CD4-positive, alpha-beta memory T cell (primary cell): ENCODE data around the gene CES1. TPM values are rescaled to one million over a fixed set of nuclear protein-coding genes. Genes with fewer than 3 reads are reported as not detected.
"Not testable (repeated sequence)": the region's sequence is repeated elsewhere in the genome, so short reads cannot be mapped to it uniquely, and the experiment has no call there.

Experiments
- CTCF ChIA-PET: fragments of 350-600 bp; sonication (Branson Sonifier 250); formaldehyde crosslinking; loops from one replicate; lab custom pipeline; 2021; ENCODE audit warnings: inconsistent platforms; ENCODE audit not compliant: partially characterized antibody; lab: Charles Lee
- POLR2A ChIA-PET: fragments of 350-600 bp; sonication (Branson Sonifier 250); formaldehyde crosslinking; loops from one replicate; lab custom pipeline; 2021; ENCODE audit not compliant: partially characterized antibody; lab: Charles Lee
- DNase-seq, 5 donors: peaks; one replicate each; pipeline versions ENCODE4 v3.0.0 to v3.0.0-alpha.2; 2020 to 2022; ENCODE audit warnings: mixed read lengths in 1 of 5
- H3K27ac ChIP-seq: one replicate; pipeline ENCODE4 v1.7.0; 2013; ENCODE audit warnings: low read depth, low read length
- H3K27me3 ChIP-seq: 2 replicates; pipeline ENCODE4 v1.7.0; 2013; ENCODE audit warnings: mild to moderate bottlenecking, low read length, moderate library complexity; ENCODE audit not compliant: insufficient read depth
- H3K36me3 ChIP-seq: 2 replicates; pipeline ENCODE4 v1.7.0; 2013; ENCODE audit warnings: mild to moderate bottlenecking, low read length, moderate library complexity; ENCODE audit not compliant: insufficient read depth
- H3K4me1 ChIP-seq: 2 replicates; pipeline ENCODE4 v1.7.0; 2013; ENCODE audit warnings: mild to moderate bottlenecking, low read length, moderate library complexity; ENCODE audit not compliant: insufficient read depth
- H3K4me3 ChIP-seq, 2 donors: one replicate each; pipeline ENCODE4 v1.7.0; 2013; ENCODE audit warnings: low read length in 2 of 2, mild to moderate bottlenecking in 1 of 2
- H3K9me3 ChIP-seq, 2 donors: one replicate each; pipeline ENCODE4 v1.7.0; 2013; ENCODE audit warnings: low read length in 2 of 2, control low read depth in 1 of 2; ENCODE audit not compliant: control insufficient read depth in 1 of 2
- H3K27ac Mint-ChIP-seq, 7 donors: one replicate each; pipeline ENCODE4 v1.8.0; 2020 to 2021; ENCODE audit warnings: mixed read lengths in 7 of 7, mild to moderate bottlenecking in 6 of 7, inconsistent platforms in 3 of 7, moderate library complexity in 3 of 7
- H3K27me3 Mint-ChIP-seq, 2 donors: one replicate each; pipeline ENCODE4 v1.8.0; 2020 to 2021; ENCODE audit warnings: mixed read lengths in 2 of 2
- H3K36me3 Mint-ChIP-seq, 2 donors: one replicate each; pipeline ENCODE4 v1.8.0; 2020 to 2021; ENCODE audit warnings: mixed read lengths in 2 of 2, inconsistent platforms in 1 of 2, mild to moderate bottlenecking in 1 of 2
- H3K4me1 Mint-ChIP-seq, 4 donors: one replicate each; pipeline ENCODE4 v1.8.0; 2020 to 2021; ENCODE audit warnings: mixed read lengths in 4 of 4, mild to moderate bottlenecking in 1 of 4
- H3K4me3 Mint-ChIP-seq, 8 donors: one replicate each; pipeline ENCODE4 v1.8.0; 2020 to 2021; ENCODE audit warnings: mixed read lengths in 8 of 8, mild to moderate bottlenecking in 7 of 8, moderate library complexity in 6 of 8, inconsistent platforms in 3 of 8
- H3K9me3 Mint-ChIP-seq, 8 donors: one replicate each; pipeline ENCODE4 v1.8.0; 2020 to 2021; ENCODE audit warnings: mixed read lengths in 8 of 8, mild to moderate bottlenecking in 5 of 8, inconsistent platforms in 3 of 8, moderate library complexity in 1 of 8
- intact Hi-C: fragments of 100-400 bp; cut with micrococcal nuclease; formaldehyde crosslinking; loops from one replicate; pipeline ENCODE4 v1.15.1; 2023
- polyA plus RNA-seq, 2 donors: library from polyadenylated mRNA; unstranded; fragments of 300-500 nt; fragmentation: Illumina TruSeq; gene quantifications; one replicate each; pipeline ENCODE4 v1.2.3, GENCODE V29; 2021
- total RNA-seq, 2 experiments: library from RNA; stranded (reverse); gene quantifications; one replicate each; pipeline ENCODE4 v1.2.3, GENCODE V29; 2021

CES1 gene
- total and polyA plus RNA-seq, 4 experiments from 2014 or later, result 0.47 to 2.1 (median 1.1) TPM

DNA sequence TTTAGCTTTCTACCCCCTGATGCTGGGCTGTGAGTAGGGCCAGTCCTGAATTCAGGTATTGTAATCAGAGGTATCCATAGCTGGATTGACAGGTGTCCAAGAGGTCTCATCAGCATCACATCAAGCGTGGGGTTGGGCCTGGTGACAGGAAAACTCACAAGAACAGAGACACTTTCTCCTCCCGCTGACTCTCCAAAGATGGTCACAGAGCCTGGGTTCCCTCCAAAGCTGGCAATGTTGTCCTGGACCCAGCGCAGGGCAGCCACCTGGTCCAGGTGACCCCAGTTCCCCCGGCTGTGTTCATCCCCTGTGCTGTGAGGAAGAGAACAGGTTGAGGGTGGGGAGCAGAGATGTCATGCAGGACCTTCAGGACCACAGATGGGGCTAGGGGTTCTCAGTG lies 11.7 kb downstream of the CES1 start:
- Mint-ChIP-seq H3K9me3 (peaks cover 0 to 2% (median 0%) of the 10 kb centered on the region in 8 donors), H3K4me3 (no peak overlapping the region), H3K27me3 (peaks cover 8 to 26% of the 10 kb centered on the region in 2 donors), H3K4me1 (no peaks in the 10 kb centered on the region), H3K36me3 (no peaks in the 10 kb centered on the region), H3K27ac (no peak overlapping the region)
- H3K27me3 ChIP-seq, result no peaks in the 10 kb centered on the region
- no peak for DNase-seq
- intact Hi-C loops, result no loop called here
- H3K36me3 ChIP-seq, result no peaks in the 10 kb centered on the region
- no peaks in the 10 kb centered on the region for H3K4me1 ChIP-seq
- H3K4me3 ChIP-seq, result no peak overlapping the region
- no peaks in the 10 kb centered on the region for H3K9me3 ChIP-seq
- H3K27ac ChIP-seq, result no peak overlapping the region
- POLR2A ChIA-PET, result no interaction called here
- CTCF ChIA-PET, result no interaction called here

DNA sequence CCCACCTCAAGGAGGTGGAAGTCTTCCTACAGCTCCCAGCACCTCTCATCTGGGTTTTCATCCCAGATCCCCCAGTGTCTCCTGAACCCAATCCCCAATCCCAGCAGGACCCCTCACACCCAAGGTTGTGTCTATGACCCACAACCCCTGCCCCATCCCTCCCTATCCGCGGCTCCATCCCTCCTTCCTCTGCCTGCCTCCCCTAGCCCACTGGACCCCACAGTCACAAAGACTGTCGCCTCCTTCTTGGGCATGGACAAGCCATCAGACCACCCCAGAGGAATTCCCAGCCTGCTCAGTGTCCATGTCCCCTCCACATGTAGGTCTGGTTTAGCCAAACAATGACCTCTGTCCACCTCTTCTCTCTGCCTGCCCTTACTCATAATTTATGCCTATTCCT lies 12.3 kb downstream of the CES1 start:
- Mint-ChIP-seq H3K36me3 (no peaks in the 10 kb centered on the region), H3K9me3 (peaks cover 0 to 2% (median 0%) of the 10 kb centered on the region in 8 donors), H3K4me1 (no peaks in the 10 kb centered on the region), H3K27me3 (peaks cover 11 to 21% of the 10 kb centered on the region in 2 donors), H3K4me3 (no peak overlapping the region), H3K27ac (no peak overlapping the region)
- intact Hi-C loops, result no loop called here
- DNase-seq, result no peak
- no peaks in the 10 kb centered on the region for H3K27me3 ChIP-seq
- H3K4me1 ChIP-seq, result no peaks in the 10 kb centered on the region
- no peaks in the 10 kb centered on the region for H3K36me3 ChIP-seq
- CTCF ChIA-PET, result no interaction called here
- H3K27ac ChIP-seq, result no peak overlapping the region
- POLR2A ChIA-PET, result no interaction called here
- H3K4me3 ChIP-seq, result no peak overlapping the region
- no peaks in the 10 kb centered on the region for H3K9me3 ChIP-seq

DNA sequence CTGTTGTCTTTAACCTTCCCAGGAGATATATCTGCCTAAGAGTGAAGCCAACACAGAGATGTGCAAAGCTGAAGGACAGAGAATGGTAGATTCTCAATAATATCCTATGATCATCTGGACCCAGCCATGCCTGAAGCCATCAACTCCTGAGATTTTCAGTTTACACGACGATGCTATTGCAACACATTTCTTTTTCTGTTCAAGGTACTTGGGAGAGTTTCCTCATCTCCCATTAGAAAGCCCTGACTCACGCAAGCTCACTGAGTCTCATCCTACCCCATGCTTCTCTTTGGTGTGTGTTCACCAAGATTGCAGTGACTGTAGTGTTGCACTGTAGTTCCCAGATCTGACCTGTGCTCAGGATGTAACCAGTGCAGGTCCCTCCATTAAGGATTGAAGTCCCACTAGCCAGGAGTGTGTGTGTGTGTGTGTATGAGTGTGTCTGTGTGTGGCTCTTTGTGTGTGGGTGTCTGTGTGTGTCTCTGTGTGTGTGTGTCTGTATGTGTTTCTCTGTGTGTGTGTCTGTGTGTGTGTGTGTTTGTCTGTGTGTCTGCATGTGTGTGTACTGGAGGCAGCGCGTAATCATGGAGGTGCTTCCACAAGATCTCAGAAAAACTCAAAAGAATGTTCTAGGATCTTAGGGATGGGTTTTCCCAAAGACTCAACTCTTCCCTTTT lies 15.5 kb downstream of the CES1 start:
- no peak overlapping the region for H3K4me3 ChIP-seq
- Mint-ChIP-seq H3K36me3 (no peaks in the 10 kb centered on the region), H3K9me3 (peaks cover 0 to 2% (median 0%) of the 10 kb centered on the region in 8 donors), H3K4me3 (no peak overlapping the region), H3K27ac (peak overlapping the region in 1 of 7 donors; percentile 77), H3K4me1 (no peaks in the 10 kb centered on the region), H3K27me3 (peaks cover 14 to 24% of the 10 kb centered on the region in 2 donors)
- no peak for DNase-seq
- no peaks in the 10 kb centered on the region for H3K27me3 ChIP-seq
- ChIA-PET CTCF (no interaction called here), POLR2A (no interaction called here)
- H3K9me3 ChIP-seq, result no peaks in the 10 kb centered on the region
- no peaks in the 10 kb centered on the region for H3K36me3 ChIP-seq
- intact Hi-C loops, result no loop called here
- no peaks in the 10 kb centered on the region for H3K4me1 ChIP-seq
- no peak overlapping the region for H3K27ac ChIP-seq

DNA sequence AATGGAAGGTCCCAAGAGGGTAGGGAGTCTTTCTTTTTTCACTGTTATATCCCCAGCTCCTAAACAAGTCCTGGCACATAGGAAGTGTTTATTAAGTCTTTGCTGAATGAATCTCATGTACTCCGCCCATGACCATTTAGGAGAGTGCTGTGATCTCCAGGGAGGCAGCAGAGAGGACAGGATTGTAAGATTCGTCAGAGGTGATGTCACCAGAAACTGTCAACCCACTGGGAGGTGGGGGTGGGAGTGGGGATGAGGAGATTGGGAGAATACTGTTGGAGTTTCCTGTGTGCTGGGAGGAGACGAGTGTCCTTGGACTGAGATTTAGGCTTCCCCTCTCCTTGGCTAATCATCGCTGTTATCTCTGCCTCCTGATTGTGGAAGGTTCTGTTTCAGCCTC lies 16.7 kb downstream of the CES1 start:
- H3K9me3 Mint-ChIP-seq, H3K36me3 ChIP-seq, H3K9me3 ChIP-seq, H3K4me1 ChIP-seq, H3K27ac ChIP-seq, H3K4me1 Mint-ChIP-seq, POLR2A ChIA-PET, H3K4me3 Mint-ChIP-seq, H3K27me3 ChIP-seq, DNase-seq, intact Hi-C loops, H3K36me3 Mint-ChIP-seq, H3K4me3 ChIP-seq, CTCF ChIA-PET: not testable (repeated sequence)
- peak overlapping the region in 1 of 7 donors; percentile 4 for H3K27ac Mint-ChIP-seq
- H3K27me3 Mint-ChIP-seq, result peaks cover 19 to 20% of the 10 kb centered on the region in 2 donors

- H3K4me3 Mint-ChIP-seq, result no peak overlapping the region
- no peak for DNase-seq
- no peaks in the 10 kb centered on the region for H3K36me3 Mint-ChIP-seq
- H3K4me1 ChIP-seq, result no peaks in the 10 kb centered on the region
- no peaks in the 10 kb centered on the region for H3K27me3 ChIP-seq
- ChIA-PET CTCF (no interaction called here), POLR2A (no interaction called here)
- no peak overlapping the region for H3K27ac Mint-ChIP-seq
- H3K36me3 ChIP-seq, result no peaks in the 10 kb centered on the region
- H3K9me3 ChIP-seq, result no peaks in the 10 kb centered on the region
- intact Hi-C loops, result no loop called here
- H3K27me3 Mint-ChIP-seq, result peaks cover 19 to 20% of the 10 kb centered on the region in 2 donors
- no peaks in the 10 kb centered on the region for H3K4me1 Mint-ChIP-seq
- H3K9me3 Mint-ChIP-seq, result peaks cover 0 to 2% (median 0%) of the 10 kb centered on the region in 8 donors
- H3K4me3 ChIP-seq, result no peak overlapping the region
- no peak overlapping the region for H3K27ac ChIP-seq
Observed at GRCh38 chr16:55815320-55815719, 17.6 kb downstream of the CES1 start.

DNA sequence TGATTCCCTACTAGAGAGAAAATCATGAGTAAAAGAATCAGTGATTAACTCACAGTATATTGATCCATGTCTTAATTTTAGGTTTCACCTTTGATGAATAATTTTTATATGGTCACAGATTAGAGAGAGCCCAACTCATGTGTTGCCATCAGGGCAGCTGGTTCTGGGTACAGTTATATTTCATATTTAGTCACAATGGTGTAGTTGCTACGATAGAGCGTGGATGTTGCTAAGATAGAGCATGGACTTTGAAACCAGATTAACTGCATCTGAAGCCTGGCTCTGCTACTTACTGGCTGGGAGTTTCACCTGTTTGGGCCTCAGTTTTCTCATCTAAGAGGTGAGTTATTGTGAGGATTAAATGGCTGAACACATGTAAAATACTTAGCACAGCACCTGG lies 18.7 kb downstream of the CES1 start:
- H3K27me3 ChIP-seq, H3K4me3 Mint-ChIP-seq, H3K36me3 ChIP-seq, POLR2A ChIA-PET, H3K27ac Mint-ChIP-seq, H3K27ac ChIP-seq, H3K36me3 Mint-ChIP-seq, intact Hi-C loops, H3K4me1 Mint-ChIP-seq, H3K9me3 ChIP-seq, DNase-seq, CTCF ChIA-PET, H3K9me3 Mint-ChIP-seq, H3K4me1 ChIP-seq, H3K4me3 ChIP-seq: not testable (repeated sequence)
- H3K27me3 Mint-ChIP-seq, result peaks cover 15 to 20% of the 10 kb centered on the region in 2 donors

- intact Hi-C loops, H3K27ac ChIP-seq, H3K36me3 Mint-ChIP-seq, H3K27me3 ChIP-seq, H3K4me3 ChIP-seq, H3K4me1 Mint-ChIP-seq, H3K36me3 ChIP-seq, H3K27ac Mint-ChIP-seq, POLR2A ChIA-PET, DNase-seq, H3K4me3 Mint-ChIP-seq, H3K9me3 ChIP-seq, H3K9me3 Mint-ChIP-seq, H3K4me1 ChIP-seq, CTCF ChIA-PET: not testable (repeated sequence)
- H3K27me3 Mint-ChIP-seq, result peaks cover 13 to 20% of the 10 kb centered on the region in 2 donors
Observed at GRCh38 chr16:55813730-55814129, 19.2 kb downstream of the CES1 start.
